ACC112 (cell line): ENCODE measurements around the gene BEX2.
"Not testable (repeated sequence)": the region's sequence is repeated elsewhere in the genome, so short reads cannot be mapped to it uniquely, and the experiment has no call there.

Experiments
- H2AFZ ChIP-seq: fragments of 200-600 bp; sonication (generic); one replicate; pipeline ENCODE4 v1.6.0; 2017; ENCODE audit warnings: antibody characterized with exemption, low read length; ENCODE audit not compliant: unreplicated experiment
- H3K27ac ChIP-seq: fragments of 200-600 bp; sonication (generic); 2 replicates; pipeline ENCODE4 v1.5.1; 2014; ENCODE audit warnings: low read depth, mild to moderate bottlenecking, antibody characterized with exemption, low read length, moderate library complexity
- H3K27me3 ChIP-seq: fragments of 200-600 bp; sonication (generic); 2 replicates; pipeline ENCODE4 v1.6.1; 2014; ENCODE audit warnings: mild to moderate bottlenecking, antibody characterized with exemption, low read length, moderate library complexity, mixed read lengths; ENCODE audit not compliant: insufficient read depth
- H3K36me3 ChIP-seq: fragments of 200-600 bp; sonication (generic); 2 replicates; pipeline ENCODE4 v1.6.1; 2016; ENCODE audit warnings: mild to moderate bottlenecking, antibody characterized with exemption, low read length, moderate library complexity, mixed read lengths; ENCODE audit not compliant: insufficient read depth
- H3K4me1 ChIP-seq: fragments of 200-600 bp; sonication (generic); one replicate; pipeline ENCODE4 v1.6.1; 2016; ENCODE audit warnings: low read length, mixed read lengths; ENCODE audit not compliant: insufficient read depth, unreplicated experiment, control insufficient read depth
- H3K4me3 ChIP-seq: fragments of 200-600 bp; sonication (generic); 2 replicates; pipeline ENCODE4 v1.5.1; 2014; ENCODE audit warnings: mild to moderate bottlenecking, low read depth, low read length
- H3K79me2 ChIP-seq: fragments of 200-600 bp; sonication (generic); one replicate; pipeline ENCODE4 v1.6.0; 2016; ENCODE audit warnings: low read length; ENCODE audit not compliant: control insufficient read depth, unreplicated experiment, insufficient read depth

Gene BEX2

DNA sequence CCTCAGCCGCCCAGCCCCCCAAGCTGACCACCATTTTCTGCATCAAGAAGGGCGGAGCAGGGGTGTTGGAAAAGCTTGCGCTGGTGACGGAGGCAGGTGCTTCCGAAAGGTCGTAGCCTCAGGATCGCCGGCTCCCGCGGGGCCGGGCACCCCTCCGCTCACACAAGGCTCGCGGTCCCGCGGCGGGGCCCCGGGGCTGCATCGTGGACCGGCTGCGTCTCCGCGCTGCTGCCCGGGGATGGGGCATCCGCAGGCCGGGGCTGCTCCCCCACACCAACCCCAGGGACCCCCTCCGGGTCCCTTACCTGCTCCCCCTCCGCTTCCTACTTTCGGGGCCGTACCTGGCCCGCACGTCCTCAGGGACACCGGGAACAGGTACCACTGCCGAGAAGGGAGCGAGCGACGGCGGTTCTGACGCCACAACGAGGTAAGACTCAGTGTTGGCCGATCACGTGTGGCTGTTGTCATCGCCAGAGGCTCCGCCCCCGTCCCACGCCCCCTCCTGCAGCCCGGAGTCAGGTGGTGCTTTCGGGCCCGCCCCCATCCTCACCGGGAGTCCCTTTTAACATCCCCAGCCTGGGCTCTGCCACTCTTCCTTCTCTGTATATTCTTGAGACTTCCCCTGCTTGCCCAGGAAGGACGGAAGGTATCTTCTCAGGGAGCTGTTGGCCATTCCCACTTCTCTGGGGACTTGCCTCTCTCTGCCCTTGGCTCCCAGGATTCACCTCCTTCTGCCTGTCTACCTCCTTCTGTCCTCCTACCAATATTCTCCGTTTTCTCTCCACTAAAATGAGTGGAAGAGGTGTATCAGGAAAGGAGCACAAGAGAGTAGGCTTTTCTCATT is at the start of gene BEX2:
TSS of gene BEX2 (minus strand) at position 436 of the 844 bp plus-strand sequence. CDS start 1,014 bp downstream, outside the sequence.
- H3K4me3 ChIP-seq: peak within 1 kb of the TSS; percentile 79

DNA sequence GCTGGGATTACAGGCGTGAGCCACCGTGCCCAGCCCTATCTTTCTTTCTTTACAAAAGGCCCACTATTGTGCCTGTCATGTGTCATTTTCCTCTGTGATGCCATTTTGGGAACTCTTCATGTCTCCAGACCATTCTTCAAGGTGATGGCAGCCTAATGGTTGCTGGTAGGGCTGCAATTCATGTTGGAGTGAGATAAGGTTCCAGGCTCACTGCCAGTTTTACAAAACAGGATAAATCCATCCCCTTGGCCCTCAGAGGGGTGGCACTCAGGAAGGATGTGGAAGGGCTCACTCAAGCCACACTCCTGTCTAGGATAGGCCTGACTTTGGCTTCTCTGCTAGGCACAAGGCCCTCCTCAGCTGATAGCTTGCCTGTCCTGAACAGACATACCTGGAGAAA is 49.3 kb upstream of the BEX2 start:
- Histone ChIP-seq H3K4me3 (no peak overlapping the region), H3K27ac (peak overlapping the region; percentile 23), H3K79me2 (peaks cover 27% of the 10 kb centered on the region), H2AFZ (no peak overlapping the region), H3K36me3 (peaks cover 9% of the 10 kb centered on the region), H3K4me1 (peaks cover 38% of the 10 kb centered on the region), H3K27me3 (no peaks in the 10 kb centered on the region)

More for the DNA sequence above, at the start of gene BEX2:
- Histone ChIP-seq H3K27ac (no peak within 1 kb of the TSS), H3K36me3 (no peaks in the 10 kb centered on the region), H3K27me3 (peaks cover 24% of the 10 kb centered on the region; the same call in 1 of the 2 replicates), H3K4me1 (no peaks in the 10 kb centered on the region), H3K79me2 (no peaks in the 10 kb centered on the region), H2AFZ (peak within 1 kb of the TSS; percentile 50)

DNA sequence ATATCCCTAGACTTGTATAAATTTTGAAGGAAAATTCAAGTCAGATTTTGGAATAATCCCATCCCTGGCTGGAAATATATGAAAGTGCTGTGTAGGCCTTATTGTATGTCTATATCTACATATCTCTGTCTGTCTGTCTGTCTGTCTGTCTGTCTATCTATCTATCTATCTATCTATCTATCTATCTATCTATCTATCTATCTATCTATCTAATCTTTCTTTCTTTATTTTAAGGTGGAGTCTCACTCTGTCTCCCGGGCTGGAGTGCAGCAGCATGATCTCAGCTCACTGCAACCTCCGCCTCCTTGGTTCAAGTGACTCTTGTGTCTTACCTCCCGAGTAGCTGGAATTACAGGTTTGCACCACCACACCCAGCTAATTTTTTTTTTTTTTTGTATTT is 48.8 kb upstream of the BEX2 start:
- not testable (repeated sequence) for H3K4me3 ChIP-seq, H3K36me3 ChIP-seq, H3K27me3 ChIP-seq, H2AFZ ChIP-seq
- Histone ChIP-seq H3K27ac (peak overlapping the region; percentile 43; the same call in 1 of the 2 replicates), H3K4me1 (peaks cover 40% of the 10 kb centered on the region), H3K79me2 (peaks cover 27% of the 10 kb centered on the region)

DNA sequence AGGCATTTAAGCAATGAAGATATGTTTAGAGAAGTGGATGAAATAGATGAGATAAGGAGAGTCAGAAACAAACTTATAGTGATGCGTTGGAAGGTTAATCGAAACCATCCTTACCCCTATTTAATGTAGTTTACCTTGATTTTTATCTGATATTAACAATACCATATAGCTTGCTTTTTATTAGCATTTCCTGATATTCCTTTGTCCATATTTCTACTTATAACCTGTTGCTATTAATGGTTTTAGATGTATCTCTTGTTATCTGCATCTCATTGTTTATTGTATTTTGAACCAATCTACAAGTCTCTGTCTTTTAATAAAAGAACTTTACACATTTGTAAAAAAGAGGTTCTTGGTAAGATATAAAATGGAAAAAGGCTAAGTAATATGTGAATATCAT is 47.1 kb upstream of the BEX2 start:
- no peak overlapping the region for H2AFZ ChIP-seq
- H3K27me3 ChIP-seq: no peaks in the 10 kb centered on the region
- peaks cover 38% of the 10 kb centered on the region for H3K4me1 ChIP-seq
- peaks cover 27% of the 10 kb centered on the region for H3K79me2 ChIP-seq
- H3K27ac ChIP-seq: peak overlapping the region; percentile 91
- H3K36me3 ChIP-seq: peaks cover 9% of the 10 kb centered on the region
- H3K4me3 ChIP-seq: peak overlapping the region; percentile 98

DNA sequence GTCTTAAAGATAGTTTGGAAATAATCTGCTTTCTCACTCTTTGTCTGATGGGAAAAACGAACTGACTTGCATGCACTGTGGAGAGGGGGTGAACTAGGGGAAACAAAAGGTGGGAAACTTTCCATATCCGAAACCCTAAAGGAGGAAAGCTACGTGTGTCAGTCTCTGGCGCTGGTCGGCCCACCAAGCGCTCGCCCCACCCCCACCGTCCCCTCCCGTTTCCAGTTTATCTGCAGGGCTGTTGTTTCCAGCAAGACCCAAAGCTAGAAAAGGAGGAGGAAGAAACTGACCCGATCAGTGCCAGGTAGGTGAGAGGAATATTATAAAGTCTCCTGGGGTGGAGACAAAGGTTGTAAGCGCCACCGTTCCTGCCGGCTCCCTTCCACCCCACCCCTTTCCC is 46.1 kb upstream of the BEX2 start:
- H3K27ac ChIP-seq: peak overlapping the region; percentile 91
- peaks cover 27% of the 10 kb centered on the region for H3K79me2 ChIP-seq
- H3K4me1 ChIP-seq: peaks cover 28% of the 10 kb centered on the region
- H3K36me3 ChIP-seq: peaks cover 9% of the 10 kb centered on the region
- H3K27me3 ChIP-seq: no peaks in the 10 kb centered on the region
- H3K4me3 ChIP-seq: peak overlapping the region; percentile 98
- H2AFZ ChIP-seq: no peak overlapping the region

DNA sequence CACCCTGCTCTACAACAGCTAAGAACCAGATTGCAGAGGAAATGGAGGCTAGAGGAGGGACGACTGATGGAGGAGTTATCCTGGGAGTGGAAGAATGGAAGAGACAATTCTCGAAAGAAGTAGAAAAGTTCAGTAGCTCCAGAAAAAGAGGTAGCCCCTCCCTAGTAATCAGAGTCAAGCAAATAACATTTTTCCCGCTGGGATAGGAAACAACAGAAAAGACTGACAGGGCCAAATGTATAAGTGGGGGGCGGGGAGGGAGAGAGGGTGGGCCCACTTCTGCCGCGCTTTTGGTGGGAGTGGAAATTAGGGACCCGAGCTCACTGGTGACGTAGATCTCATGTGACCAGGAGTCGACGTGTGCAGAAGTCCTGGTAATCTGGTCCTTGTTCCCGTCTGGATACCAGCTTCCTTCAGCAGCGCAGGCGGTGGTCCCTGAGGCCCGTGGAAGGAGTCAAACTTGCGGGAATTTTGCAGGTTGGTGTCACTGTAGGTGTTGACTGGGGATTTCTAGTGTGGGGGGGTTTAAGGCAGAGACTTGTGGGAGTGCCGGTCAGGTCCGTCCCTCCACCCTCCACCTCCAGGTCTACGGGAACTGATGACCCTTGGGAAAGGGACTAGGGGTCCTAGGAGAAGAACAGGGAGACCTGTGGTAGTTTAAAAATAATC is 45.5 kb upstream of the BEX2 start, which contains the start of gene TCEAL9:
TSS of gene TCEAL9 (plus strand) at position 377 of the 669 bp plus-strand sequence. CDS start 1,179 bp downstream, outside the sequence.
- H2AFZ ChIP-seq: peak within 1 kb of the TSS; percentile 85
- peak within 1 kb of the TSS; percentile 91 for H3K27ac ChIP-seq
- H3K79me2 ChIP-seq: peaks cover 27% of the 10 kb centered on the region
- H3K4me3 ChIP-seq: peak within 1 kb of the TSS; percentile 98
- no peaks in the 10 kb centered on the region for H3K27me3 ChIP-seq
- peaks cover 9% of the 10 kb centered on the region for H3K36me3 ChIP-seq
- peaks cover 23% of the 10 kb centered on the region for H3K4me1 ChIP-seq

DNA sequence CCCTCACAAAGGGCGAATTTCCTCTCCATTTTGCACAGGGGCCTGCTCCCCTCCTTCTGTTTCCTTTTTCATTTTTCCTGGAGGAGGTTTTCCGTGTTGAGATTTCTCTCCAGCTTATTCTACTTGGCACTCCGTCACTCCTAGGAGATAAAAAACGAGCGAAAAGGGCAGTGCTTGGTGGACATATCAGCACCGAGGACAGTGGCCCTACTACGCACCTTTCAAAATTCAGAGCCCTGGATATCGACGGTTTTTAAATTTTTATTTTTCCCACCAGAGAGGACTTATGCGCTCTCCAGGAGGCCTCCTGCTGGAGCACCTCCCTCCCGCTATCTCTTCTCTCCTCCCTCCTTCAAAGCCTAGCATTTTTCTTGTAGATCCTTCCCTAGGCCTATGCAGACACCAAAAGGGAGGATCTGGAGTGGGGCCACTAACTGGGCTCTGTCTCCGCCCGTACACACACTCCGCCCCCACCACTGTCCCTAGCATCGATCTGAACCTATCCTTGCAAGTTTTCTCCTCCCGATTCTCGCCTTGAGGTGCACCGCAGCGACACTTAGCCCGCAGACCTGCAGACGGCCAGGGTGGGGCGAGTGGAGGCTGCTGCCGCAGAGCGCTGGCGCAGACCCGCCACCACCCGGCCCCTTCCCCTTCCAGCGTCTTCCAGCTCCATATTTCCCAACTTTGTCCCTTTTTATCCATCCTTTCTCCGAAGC is 37.0 kb upstream of the BEX2 start:
- H3K27ac ChIP-seq: no peak overlapping the region
- H2AFZ ChIP-seq: no peak overlapping the region

DNA sequence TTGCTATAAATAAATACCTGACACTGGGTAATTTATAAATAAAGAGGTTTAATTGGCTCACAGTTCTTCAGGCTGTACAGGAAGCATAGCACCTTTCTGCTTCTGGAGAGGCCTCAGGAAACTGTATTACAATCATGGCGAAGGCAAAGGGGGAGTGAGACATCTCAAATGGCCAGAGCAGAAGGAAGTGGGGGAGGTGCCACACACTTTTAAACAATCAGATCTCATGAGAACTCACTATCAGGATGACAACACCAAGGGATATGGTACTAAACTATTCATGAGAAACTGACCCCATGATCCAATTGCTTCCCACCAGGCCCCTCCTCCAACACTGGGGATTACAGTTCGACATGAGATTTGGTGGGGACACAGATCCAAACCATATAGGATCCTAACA is 33.8 kb upstream of the BEX2 start:
- H3K27me3 ChIP-seq: no peaks in the 10 kb centered on the region

More for the DNA sequence above, 37.0 kb upstream of the BEX2 start:
- H3K79me2 ChIP-seq: no peaks in the 10 kb centered on the region
- no peaks in the 10 kb centered on the region for H3K4me1 ChIP-seq
- H3K4me3 ChIP-seq: no peak overlapping the region
- no peaks in the 10 kb centered on the region for H3K36me3 ChIP-seq
- no peaks in the 10 kb centered on the region for H3K27me3 ChIP-seq

DNA sequence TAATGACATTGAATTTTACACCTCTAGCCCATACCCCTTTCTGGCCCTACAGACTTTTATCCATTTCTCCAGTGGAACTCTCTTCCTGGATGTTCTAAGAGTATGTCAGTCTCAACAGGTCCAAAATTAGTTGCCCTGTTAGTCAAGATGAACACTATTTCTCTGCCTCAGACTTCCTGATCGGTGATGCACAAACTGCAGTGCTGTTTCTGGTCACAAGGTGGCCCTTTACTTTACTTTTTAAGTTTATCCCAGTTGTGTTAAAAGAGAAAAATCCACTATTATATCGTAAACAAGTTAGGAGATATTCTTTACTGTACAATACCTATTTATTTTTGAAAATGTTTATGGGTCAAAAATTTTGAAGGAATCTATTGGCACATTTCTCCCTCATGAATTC is 32.3 kb upstream of the BEX2 start:
- H2AFZ ChIP-seq: peak overlapping the region; percentile 97
- H3K27me3 ChIP-seq: no peaks in the 10 kb centered on the region
- no peak overlapping the region for H3K27ac ChIP-seq
- H3K4me3 ChIP-seq: no peak overlapping the region
- no peaks in the 10 kb centered on the region for H3K79me2 ChIP-seq
- no peaks in the 10 kb centered on the region for H3K36me3 ChIP-seq
- no peaks in the 10 kb centered on the region for H3K4me1 ChIP-seq

More for the DNA sequence above, 33.8 kb upstream of the BEX2 start:
- Histone ChIP-seq H3K27ac (no peak overlapping the region), H2AFZ (no peak overlapping the region), H3K4me1 (no peaks in the 10 kb centered on the region), H3K79me2 (no peaks in the 10 kb centered on the region), H3K4me3 (no peak overlapping the region), H3K36me3 (no peaks in the 10 kb centered on the region)

DNA sequence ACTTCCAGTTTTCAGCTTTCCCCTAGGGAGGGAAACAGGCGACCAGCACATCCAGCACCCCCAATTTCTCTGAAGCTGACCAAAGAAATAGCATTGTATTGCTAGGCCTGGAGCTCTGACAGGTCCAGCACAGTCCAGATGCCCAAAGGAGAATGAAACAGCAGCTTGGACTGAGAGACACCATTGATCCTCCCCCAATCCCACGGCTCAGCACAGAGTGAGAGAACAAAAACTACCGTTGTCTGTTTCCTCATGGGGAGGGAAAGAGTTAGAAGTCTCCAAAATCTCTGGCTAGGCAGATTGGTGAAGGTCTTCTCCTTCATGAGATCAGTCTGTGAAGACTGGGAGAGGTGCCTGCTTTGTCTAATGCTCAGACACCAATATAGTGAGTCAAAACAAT is 27.9 kb upstream of the BEX2 start:
- Histone ChIP-seq H2AFZ (no peak overlapping the region), H3K27me3 (no peaks in the 10 kb centered on the region), H3K4me3 (no peak overlapping the region)

More for the DNA sequence above, 27.9 kb upstream of the BEX2 start:
- Histone ChIP-seq H3K79me2 (no peaks in the 10 kb centered on the region), H3K36me3 (no peaks in the 10 kb centered on the region), H3K27ac (no peak overlapping the region), H3K4me1 (no peaks in the 10 kb centered on the region)
